Measurements from ENCODE around the gene SLX9. TPM values are rescaled to one million over a fixed set of nuclear protein-coding genes. Genes with fewer than 3 reads are reported as not detected.

SLX9 gene
- total and polyA plus RNA-seq, 4 donors = 7.0 to 25.7 (median 18.7) TPM

DNA sequence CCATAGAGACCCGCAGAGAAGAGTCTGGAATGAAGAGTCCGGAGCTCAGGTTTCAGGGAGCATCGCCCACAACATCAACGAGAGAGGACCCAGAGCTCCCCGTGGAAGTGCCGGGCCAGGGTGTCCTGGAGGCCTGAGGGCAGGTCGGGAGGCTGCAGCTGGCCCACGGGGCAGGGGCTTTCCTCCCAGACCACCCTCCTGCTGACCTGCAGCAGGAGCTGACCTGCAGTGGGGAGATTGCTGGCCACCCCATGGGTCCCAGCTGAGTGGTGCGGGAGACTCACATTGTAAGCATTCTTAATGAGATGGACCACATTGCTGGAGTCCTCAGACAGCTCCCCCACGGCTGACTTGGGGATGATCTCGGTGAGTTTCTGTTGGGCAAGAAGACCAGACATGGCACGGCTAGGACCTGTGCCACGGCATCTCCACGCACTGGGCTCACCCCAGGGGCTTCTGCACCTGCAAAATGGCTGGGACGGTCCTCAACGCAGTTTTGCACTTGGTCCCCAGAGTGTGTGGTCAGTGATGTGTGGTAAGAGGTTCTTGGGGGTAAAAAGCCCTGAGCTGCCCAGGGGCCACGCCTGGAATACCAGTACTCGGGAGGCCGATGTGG is 45.0 kb upstream of the SLX9 start:
- H3K27me3 ChIP-seq (ENCODE audit: control insufficient read depth, insufficient read depth, low read length) = no peaks in the 10 kb centered on the region
- no peak overlapping the region for H3K4me3 ChIP-seq (ENCODE audit: low read depth, low read length)
- WGBS (ENCODE audit: insufficient coverage) = 82% methylated on average over 16 of the region's 19 CpGs
- H3K9me3 ChIP-seq (ENCODE audit: control insufficient read depth, insufficient read depth, low read length) = no peaks in the 10 kb centered on the region
- no peak for DNase-seq (ENCODE audit: low read depth in 4 of 6, low spot score in 6 of 6)
- H3K36me3 ChIP-seq (ENCODE audit: control insufficient read depth, insufficient read depth, low read length) = no peaks in the 10 kb centered on the region
- peaks cover 2% of the 10 kb centered on the region for H3K4me1 ChIP-seq (ENCODE audit: control insufficient read depth, insufficient read depth, low read length)
- H3K27ac ChIP-seq (ENCODE audit: low read depth, low read length) = no peak overlapping the region

DNA sequence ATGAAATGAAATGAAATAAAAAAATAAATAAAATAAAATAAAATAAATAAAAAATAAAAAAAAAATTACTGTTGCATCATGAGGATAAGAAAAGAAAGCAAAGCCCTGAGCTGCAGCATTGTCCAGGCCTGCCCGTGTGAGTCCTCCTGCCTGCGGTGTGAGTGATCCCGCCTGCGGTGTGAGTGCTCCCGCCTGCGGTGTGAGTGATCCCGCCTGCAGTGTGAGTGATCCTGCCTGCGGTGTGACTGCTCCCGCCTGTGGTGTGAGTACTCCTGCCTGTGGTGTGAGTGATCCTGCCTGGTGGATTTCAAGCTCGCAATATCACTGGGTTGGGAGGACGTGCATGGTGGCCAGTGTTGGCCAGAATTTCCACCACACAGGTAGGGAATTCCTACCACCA is 44.0 kb upstream of the SLX9 start:
- H3K27me3 ChIP-seq (ENCODE audit: control insufficient read depth, insufficient read depth, low read length) = no peaks in the 10 kb centered on the region
- H3K36me3 ChIP-seq (ENCODE audit: control insufficient read depth, insufficient read depth, low read length) = no peaks in the 10 kb centered on the region
- H3K27ac ChIP-seq (ENCODE audit: low read depth, low read length) = no peak overlapping the region
- H3K9me3 ChIP-seq (ENCODE audit: control insufficient read depth, insufficient read depth, low read length) = no peaks in the 10 kb centered on the region
- peaks cover 2% of the 10 kb centered on the region for H3K4me1 ChIP-seq (ENCODE audit: control insufficient read depth, insufficient read depth, low read length)
- no peak overlapping the region for H3K4me3 ChIP-seq (ENCODE audit: low read depth, low read length)
- no peak for DNase-seq (ENCODE audit: low read depth in 4 of 6, low spot score in 6 of 6)
- 93% methylated on average over 8 of the region's 11 CpGs for WGBS (ENCODE audit: insufficient coverage)

DNA sequence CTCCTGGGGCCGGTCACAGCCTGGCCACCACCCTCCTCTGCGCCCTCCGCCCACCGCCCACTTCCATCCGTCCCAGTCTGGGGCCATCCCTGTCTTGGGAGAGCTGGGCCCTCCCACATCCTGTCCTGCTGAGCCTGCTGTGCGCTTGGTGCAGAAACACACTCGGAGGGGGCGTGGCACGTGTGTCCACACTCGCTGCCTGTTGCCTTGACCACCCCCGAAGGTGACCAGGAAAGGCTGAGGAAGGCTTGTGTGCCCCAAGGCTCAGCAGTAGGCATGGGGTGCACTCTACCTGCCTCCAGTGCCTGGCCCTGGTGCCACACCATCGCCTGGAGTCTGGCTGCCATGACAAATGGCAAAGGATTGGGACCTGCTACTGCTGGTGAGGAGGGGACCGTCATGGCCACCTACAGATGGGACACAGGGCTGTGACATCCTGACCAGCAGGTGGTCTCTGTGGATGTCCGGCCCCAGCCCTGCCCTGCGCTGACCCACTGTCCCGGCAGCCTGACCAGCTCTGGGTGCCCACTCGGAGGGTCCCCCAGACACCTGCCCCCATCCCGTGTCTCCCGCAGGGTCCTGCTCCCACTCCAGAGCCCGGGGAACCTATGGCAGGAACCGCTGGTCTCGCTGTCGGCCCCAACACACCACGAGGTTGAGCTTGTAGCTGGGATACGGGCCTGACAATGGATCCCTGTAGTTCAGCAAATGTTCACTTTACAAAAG is 43.1 kb upstream of the SLX9 start:
- no peak overlapping the region for H3K27ac ChIP-seq (ENCODE audit: low read depth, low read length)
- no peaks in the 10 kb centered on the region for H3K27me3 ChIP-seq (ENCODE audit: control insufficient read depth, insufficient read depth, low read length)
- no peak overlapping the region for H3K4me3 ChIP-seq (ENCODE audit: low read depth, low read length)
- no peak for DNase-seq (ENCODE audit: low read depth in 4 of 6, low spot score in 6 of 6)
- peaks cover 2% of the 10 kb centered on the region for H3K4me1 ChIP-seq (ENCODE audit: control insufficient read depth, insufficient read depth, low read length)
- no peaks in the 10 kb centered on the region for H3K9me3 ChIP-seq (ENCODE audit: control insufficient read depth, insufficient read depth, low read length)
- WGBS (ENCODE audit: insufficient coverage) = 80% methylated on average over 24 of the region's 25 CpGs
- peaks cover 4% of the 10 kb centered on the region for H3K36me3 ChIP-seq (ENCODE audit: control insufficient read depth, insufficient read depth, low read length)

DNA sequence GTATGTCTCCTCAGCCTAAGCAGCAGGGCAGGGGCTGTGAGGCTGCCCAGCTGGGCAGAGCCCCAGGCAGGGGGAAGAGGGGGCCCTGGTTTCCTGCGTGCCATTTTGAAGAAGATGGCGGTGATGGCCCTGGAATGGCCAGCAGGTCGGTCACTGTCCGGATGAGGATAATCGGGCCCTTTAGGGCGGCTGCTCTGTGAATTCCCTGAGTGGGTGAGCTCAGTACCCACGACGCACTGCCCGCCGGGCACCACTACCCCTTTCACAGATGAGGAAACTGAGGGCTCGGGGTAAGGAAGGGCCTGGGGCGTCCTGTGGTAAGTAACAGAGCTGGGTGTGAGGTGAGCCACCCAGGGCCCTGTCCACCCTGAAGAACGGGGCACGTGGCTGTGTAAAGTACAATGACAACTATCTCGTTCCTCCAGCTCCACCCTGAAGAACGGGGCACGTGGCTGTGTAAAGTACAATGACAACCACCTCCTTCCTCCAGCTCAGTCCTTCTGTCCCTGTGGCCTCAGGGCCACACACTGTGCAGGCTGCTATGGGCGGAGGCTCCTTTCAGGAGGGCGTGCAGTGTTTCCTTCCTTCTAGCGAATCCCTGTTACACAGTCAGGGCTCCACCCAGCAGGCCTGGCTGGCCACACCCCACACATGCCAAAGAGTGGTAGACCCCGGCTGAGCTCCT is 42.4 kb upstream of the SLX9 start:
- peaks cover 4% of the 10 kb centered on the region for H3K36me3 ChIP-seq (ENCODE audit: control insufficient read depth, insufficient read depth, low read length)
- no peak overlapping the region for H3K27ac ChIP-seq (ENCODE audit: low read depth, low read length)
- WGBS (ENCODE audit: insufficient coverage) = 59% methylated on average over 15 of the region's 21 CpGs
- no peaks in the 10 kb centered on the region for H3K4me1 ChIP-seq (ENCODE audit: control insufficient read depth, insufficient read depth, low read length)
- H3K9me3 ChIP-seq (ENCODE audit: control insufficient read depth, insufficient read depth, low read length) = no peaks in the 10 kb centered on the region
- no peak for DNase-seq (ENCODE audit: low read depth in 4 of 6, low spot score in 6 of 6)
- H3K4me3 ChIP-seq (ENCODE audit: low read depth, low read length) = no peak overlapping the region
- H3K27me3 ChIP-seq (ENCODE audit: control insufficient read depth, insufficient read depth, low read length) = no peaks in the 10 kb centered on the region

DNA sequence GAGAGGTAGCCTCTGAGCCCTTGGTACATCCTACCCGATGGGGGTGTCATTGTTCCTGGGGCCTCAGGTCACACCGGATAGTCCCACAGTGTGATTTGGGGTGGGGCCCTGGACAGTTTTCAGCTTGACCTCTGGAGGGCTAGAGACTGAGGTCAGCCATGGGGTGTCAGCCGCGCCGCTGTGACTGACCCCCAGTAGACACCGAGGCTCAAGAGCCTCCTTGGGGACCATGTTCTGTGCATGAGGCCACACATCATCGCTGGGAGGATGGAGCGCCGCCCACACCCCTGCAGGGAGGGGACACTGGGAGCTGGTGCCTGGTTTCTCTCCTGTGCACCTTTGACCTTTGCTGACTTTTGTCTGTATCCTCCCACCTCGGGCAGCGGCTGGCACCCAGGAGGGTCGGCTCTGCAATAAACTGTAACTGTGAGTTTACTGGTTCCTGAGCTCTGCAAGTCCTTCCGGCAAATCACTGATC is 41.8 kb upstream of the SLX9 start:
- no peak for DNase-seq (ENCODE audit: low read depth in 4 of 6, low spot score in 6 of 6)
- peaks cover 4% of the 10 kb centered on the region for H3K36me3 ChIP-seq (ENCODE audit: control insufficient read depth, insufficient read depth, low read length)
- H3K9me3 ChIP-seq (ENCODE audit: control insufficient read depth, insufficient read depth, low read length) = no peaks in the 10 kb centered on the region
- no peak overlapping the region for H3K27ac ChIP-seq (ENCODE audit: low read depth, low read length)
- 59% methylated on average over 13 of the region's 13 CpGs for WGBS (ENCODE audit: insufficient coverage)
- H3K4me3 ChIP-seq (ENCODE audit: low read depth, low read length) = no peak overlapping the region
- H3K27me3 ChIP-seq (ENCODE audit: control insufficient read depth, insufficient read depth, low read length) = no peaks in the 10 kb centered on the region
- no peaks in the 10 kb centered on the region for H3K4me1 ChIP-seq (ENCODE audit: control insufficient read depth, insufficient read depth, low read length)

DNA sequence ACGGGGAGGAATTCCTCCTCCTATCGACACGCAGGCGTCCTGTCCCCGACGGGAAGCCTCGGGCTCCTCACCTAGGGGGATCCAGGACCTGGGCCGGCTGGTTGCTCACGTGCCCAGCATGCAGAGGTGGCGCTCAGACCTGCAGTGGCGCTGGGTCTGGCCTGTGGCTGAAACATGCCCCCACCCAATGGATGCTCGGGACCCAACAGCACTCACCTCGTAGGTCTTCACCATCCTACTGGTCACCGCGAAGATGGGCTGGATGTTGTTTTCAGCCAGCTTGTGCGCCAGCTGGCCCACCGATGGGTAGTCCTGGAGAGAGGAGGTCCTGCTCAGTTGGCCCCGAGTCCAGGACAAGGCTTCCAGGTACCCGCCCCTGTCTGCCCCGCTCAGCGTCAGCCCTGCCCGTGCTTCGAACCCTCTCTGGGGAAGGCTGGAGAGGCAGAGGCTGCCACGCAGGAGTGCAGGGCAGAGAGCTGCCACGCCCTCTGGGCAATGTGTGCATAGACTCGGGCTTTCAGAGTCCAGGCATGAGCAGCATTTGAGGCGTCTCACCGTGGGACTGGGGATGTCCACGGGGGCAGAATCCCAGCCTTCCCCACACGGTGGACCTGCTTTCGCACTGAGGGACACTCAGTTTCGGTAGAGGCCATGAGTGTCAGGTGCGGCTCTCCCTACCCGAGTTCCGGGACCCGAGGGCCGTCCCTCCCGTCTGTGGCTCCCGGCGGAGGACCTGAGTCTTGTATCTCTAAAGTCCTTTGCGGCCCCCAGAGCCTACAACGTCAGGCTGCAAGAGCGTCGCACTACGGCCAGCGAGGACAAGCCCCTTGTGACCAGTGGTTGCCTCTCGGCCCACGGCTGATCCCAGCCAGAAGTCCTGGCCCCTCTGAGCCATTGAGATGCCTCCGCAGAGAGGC is 40.7 kb upstream of the SLX9 start:
- Histone ChIP-seq H3K9me3 (ENCODE audit: control insufficient read depth, insufficient read depth, low read length) (no peaks in the 10 kb centered on the region), H3K4me1 (ENCODE audit: control insufficient read depth, insufficient read depth, low read length) (no peaks in the 10 kb centered on the region), H3K27ac (ENCODE audit: low read depth, low read length) (no peak overlapping the region), H3K4me3 (ENCODE audit: low read depth, low read length) (no peak overlapping the region), H3K27me3 (ENCODE audit: control insufficient read depth, insufficient read depth, low read length) (no peaks in the 10 kb centered on the region), H3K36me3 (ENCODE audit: control insufficient read depth, insufficient read depth, low read length) (peaks cover 4% of the 10 kb centered on the region)
- WGBS (ENCODE audit: insufficient coverage) = 84% methylated on average over 49 of the region's 49 CpGs
- DNase-seq (ENCODE audit: low read depth in 4 of 6, low spot score in 6 of 6) = no peak

DNA sequence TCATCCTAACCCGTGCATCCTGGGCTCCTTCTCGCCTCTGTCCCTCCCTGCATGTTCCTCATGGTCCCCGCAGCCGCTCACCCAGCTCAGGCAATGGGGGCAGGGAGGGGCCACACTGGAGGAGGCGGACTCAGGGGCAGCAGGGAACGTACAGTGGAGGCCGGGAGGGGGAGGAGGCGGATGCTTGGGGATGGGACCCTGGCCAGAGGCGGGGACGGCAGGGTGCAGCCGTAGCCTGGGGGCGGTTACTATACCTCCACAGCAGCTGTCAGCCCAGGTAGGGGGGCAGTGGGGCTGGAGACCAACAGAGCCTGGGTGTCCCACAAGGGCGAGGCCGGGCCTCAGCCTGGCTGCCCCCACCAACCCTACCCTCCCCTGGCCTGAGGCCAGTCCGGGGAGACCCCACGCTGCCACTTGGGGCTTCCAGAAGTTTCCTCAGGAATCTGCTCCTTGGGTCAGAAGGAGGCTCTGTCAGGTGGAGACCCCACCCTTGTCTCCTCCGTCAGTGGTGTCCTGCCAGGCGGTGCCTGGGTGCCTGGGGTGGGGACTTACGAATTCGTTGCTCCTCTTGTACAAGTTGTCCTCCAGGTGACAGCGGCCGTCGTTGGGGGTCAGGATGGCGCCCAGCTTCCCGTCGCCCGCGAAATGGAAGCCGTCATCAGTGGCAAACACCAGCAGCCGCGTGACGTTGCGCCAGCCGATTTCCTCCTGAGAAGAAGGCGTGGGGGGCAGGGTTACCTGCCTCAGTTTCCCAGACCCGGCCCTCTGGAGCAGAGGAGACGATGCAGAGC is 39.9 kb upstream of the SLX9 start:
- DNase-seq (ENCODE audit: low read depth in 4 of 6, low spot score in 6 of 6) = no peak
- Histone ChIP-seq H3K27me3 (ENCODE audit: control insufficient read depth, insufficient read depth, low read length) (no peaks in the 10 kb centered on the region), H3K4me3 (ENCODE audit: low read depth, low read length) (no peak overlapping the region), H3K36me3 (ENCODE audit: control insufficient read depth, insufficient read depth, low read length) (peaks cover 4% of the 10 kb centered on the region), H3K27ac (ENCODE audit: low read depth, low read length) (no peak overlapping the region), H3K9me3 (ENCODE audit: control insufficient read depth, insufficient read depth, low read length) (no peaks in the 10 kb centered on the region), H3K4me1 (ENCODE audit: control insufficient read depth, insufficient read depth, low read length) (no peaks in the 10 kb centered on the region)
- WGBS (ENCODE audit: insufficient coverage) = 85% methylated on average over 37 of the region's 37 CpGs

DNA sequence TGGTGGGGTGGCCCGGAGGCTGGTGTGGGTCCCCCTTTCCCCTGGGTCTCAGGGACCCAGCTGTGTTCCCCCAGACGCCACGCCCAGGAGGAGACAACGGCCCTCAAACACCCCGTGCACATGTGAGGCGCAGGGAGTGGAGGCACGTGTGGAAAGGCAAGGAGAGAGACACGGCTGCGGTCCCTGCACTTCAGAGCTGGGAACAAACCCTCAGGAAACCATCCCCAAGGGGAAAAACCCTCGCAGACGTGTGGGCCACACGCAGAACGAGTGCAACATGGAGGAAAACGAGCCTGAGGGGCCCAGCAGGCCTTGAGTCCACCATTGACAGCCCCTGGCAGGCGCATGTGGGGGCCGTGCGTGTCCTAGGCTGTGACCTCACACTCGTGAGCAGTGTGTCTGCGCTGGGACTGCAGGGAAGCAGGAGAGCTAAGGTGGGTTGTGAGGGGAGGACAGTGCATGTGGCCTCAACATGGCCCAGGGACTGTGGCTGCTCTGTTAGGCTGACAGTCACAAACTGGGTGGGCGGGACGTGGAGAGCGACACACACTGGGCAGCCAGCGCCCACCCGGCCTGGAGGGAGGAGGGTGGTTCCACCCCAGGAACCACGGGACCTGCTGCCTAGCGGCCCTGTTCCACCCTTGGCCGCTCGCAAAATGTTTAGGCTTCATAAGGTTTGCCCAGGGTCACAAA is 39.1 kb upstream of the SLX9 start:
- DNase-seq (ENCODE audit: low read depth in 4 of 6, low spot score in 6 of 6) = no peak
- Histone ChIP-seq H3K4me3 (ENCODE audit: low read depth, low read length) (no peak overlapping the region), H3K36me3 (ENCODE audit: control insufficient read depth, insufficient read depth, low read length) (peaks cover 4% of the 10 kb centered on the region), H3K27me3 (ENCODE audit: control insufficient read depth, insufficient read depth, low read length) (no peaks in the 10 kb centered on the region), H3K27ac (ENCODE audit: low read depth, low read length) (no peak overlapping the region), H3K4me1 (ENCODE audit: control insufficient read depth, insufficient read depth, low read length) (peaks cover 3% of the 10 kb centered on the region), H3K9me3 (ENCODE audit: control insufficient read depth, insufficient read depth, low read length) (no peaks in the 10 kb centered on the region)
- 74% methylated on average over 20 of the region's 28 CpGs for WGBS (ENCODE audit: insufficient coverage)

All from spinal cord (tissue), 10 donors.